HFF-Myc (cell line): ENCODE measurements around the gene TRIM21.
A peak's percentile ranks its signal among the peaks of the same experiment; 100 is the strongest.
"Not testable (repeated sequence)": the region's sequence is repeated elsewhere in the genome, so short reads cannot be mapped to it uniquely, and the experiment has no call there.

Experiments
- DNase-seq: peaks from one replicate; pipeline ENCODE4 v3.0.0-alpha.2; 2011; ENCODE audit warnings: low read depth; ENCODE audit errors: extremely low read depth
- H3K4me3 ChIP-seq: replicated peaks from 2 replicates; pipeline ENCODE4 v1.5.1; 2011; ENCODE audit warnings: low read depth, mild to moderate bottlenecking, control low read depth, low read length
- CTCF ChIP-seq: IDR thresholded peaks from 2 replicates; pipeline ENCODE4 v1.5.1; 2012; ENCODE audit warnings: mild to moderate bottlenecking, low read depth, low read length, control low read depth; ENCODE audit errors: missing control alignments

The TRIM21 gene

GRCh38 chr11:4416306-4416705 is 22.8 kb upstream of the TRIM21 start:
- no peak for TF ChIP-seq CTCF
- DNase-seq, result no peak
- H3K4me3 ChIP-seq, result no peak overlapping the region

- not testable (repeated sequence) for H3K4me3 ChIP-seq, DNase-seq
These were observed 12.7 kb upstream of the TRIM21 start for GRCh38 chr11:4406206-4406605.

GRCh38 chr11:4393858-4394223 is 339 bp upstream of the TRIM21 start:
- peak overlapping the region; percentile 97 for H3K4me3 ChIP-seq
- no peak for TF ChIP-seq CTCF

GRCh38 chr11:4388221-4388620 is 5.3 kb downstream of the TRIM21 start:
- no peak for DNase-seq
- TF ChIP-seq CTCF, result no peak

More at GRCh38 chr11:4393858-4394223, 339 bp upstream of the TRIM21 start:
- DNase-seq, result no peak

GRCh38 chr11:4385978-4386740 is 7.3 kb downstream of the TRIM21 start:
- TF ChIP-seq CTCF, result no peak
- no peak overlapping the region for H3K4me3 ChIP-seq
- no peak for DNase-seq

More at GRCh38 chr11:4388221-4388620, 5.3 kb downstream of the TRIM21 start:
- no peak overlapping the region for H3K4me3 ChIP-seq

- TF ChIP-seq CTCF, result no peak
- DNase-seq, result no peak
- no peak overlapping the region for H3K4me3 ChIP-seq
These were observed 11.6 kb downstream of the TRIM21 start for GRCh38 chr11:4381901-4382300.

- no peak for TF ChIP-seq CTCF
- no peak overlapping the region for H3K4me3 ChIP-seq
- no peak for DNase-seq
These were observed 17.9 kb downstream of the TRIM21 start for GRCh38 chr11:4375431-4376140.
